GM23248 (cell line): ENCODE measurements around the gene PPM1K. TPM values are rescaled to one million over a fixed set of nuclear protein-coding genes. Genes with fewer than 3 reads are reported as not detected.

Source experiments
- DNase-seq: peaks from one replicate; pipeline ENCODE4 v3.0.0-alpha.2; 2015
- H2AFZ ChIP-seq: fragments of 200-600 bp; sonication (generic); 2 replicates; pipeline ENCODE4 v1.6.1; 2016; ENCODE audit warnings: antibody characterized with exemption
- H3F3A ChIP-seq: fragments of 200-600 bp; sonication (generic); 2 replicates; pipeline ENCODE4 v1.6.1; 2016; ENCODE audit warnings: mild to moderate bottlenecking, antibody characterized with exemption, mixed run types; ENCODE audit not compliant: insufficient read depth
- H3K27ac ChIP-seq: fragments of 200-600 bp; sonication (generic); 2 replicates; pipeline ENCODE4 v1.5.1; 2016; ENCODE audit warnings: mild to moderate bottlenecking
- H3K27me3 ChIP-seq: fragments of 200-600 bp; sonication (generic); replicated peaks from 2 replicates; pipeline ENCODE4 v1.6.1; 2016; ENCODE audit warnings: mild to moderate bottlenecking; ENCODE audit not compliant: insufficient read depth
- H3K36me3 ChIP-seq: fragments of 200-600 bp; sonication (generic); 2 replicates; pipeline ENCODE4 v1.6.1; 2016; ENCODE audit warnings: low read depth, mild to moderate bottlenecking
- H3K4me1 ChIP-seq: fragments of 200-600 bp; sonication (generic); 2 replicates; pipeline ENCODE4 v1.6.1; 2016; ENCODE audit warnings: mild to moderate bottlenecking; ENCODE audit not compliant: insufficient read depth
- H3K4me2 ChIP-seq: fragments of 200-600 bp; sonication (generic); one replicate; pipeline ENCODE4 v1.6.1; 2016; ENCODE audit warnings: mild to moderate bottlenecking; ENCODE audit not compliant: unreplicated experiment
- H3K4me3 ChIP-seq: fragments of 200-600 bp; sonication (generic); 2 replicates; pipeline ENCODE4 v1.5.1; 2016; ENCODE audit warnings: mild to moderate bottlenecking
- H3K79me2 ChIP-seq: fragments of 200-600 bp; sonication (generic); 2 replicates; pipeline ENCODE4 v1.6.1; 2016; ENCODE audit warnings: mild to moderate bottlenecking; ENCODE audit not compliant: insufficient read depth
- H3K9ac ChIP-seq: fragments of 200-600 bp; sonication (generic); 2 replicates; pipeline ENCODE4 v1.6.1; 2016; ENCODE audit warnings: mild to moderate bottlenecking
- H3K9me2 ChIP-seq: fragments of 200-600 bp; sonication (generic); 2 replicates; pipeline ENCODE4 v1.6.1; 2016; ENCODE audit warnings: mixed run types, mild to moderate bottlenecking, moderate library complexity; ENCODE audit not compliant: insufficient read depth
- H3K9me3 ChIP-seq: fragments of 200-600 bp; sonication (generic); one replicate; pipeline ENCODE4 v1.6.1; 2017; ENCODE audit warnings: low read depth
- H4K20me1 ChIP-seq: fragments of 200-600 bp; sonication (generic); 2 replicates; pipeline ENCODE4 v1.6.0; 2016; ENCODE audit not compliant: insufficient read depth
- EZH2 ChIP-seq: fragments of 200-600 bp; sonication (generic); IDR thresholded peaks from 2 replicates; pipeline ENCODE4 v1.6.1; 2018; ENCODE audit warnings: antibody characterized with exemption, mild to moderate bottlenecking; ENCODE audit not compliant: insufficient read depth, poor library complexity, severe bottlenecking
- EZH2phosphoT487 ChIP-seq: fragments of 200-600 bp; sonication (generic); IDR thresholded peaks from 2 replicates; pipeline ENCODE4 v1.6.1; 2018; ENCODE audit warnings: antibody characterized with exemption, moderate library complexity, mild to moderate bottlenecking, low read depth; ENCODE audit not compliant: insufficient read depth
- WGBS, 2 experiments: methylation state at CpG; one replicate each; pipeline ENCODE4 v1.1.6; 2015 to 2017; ENCODE audit warnings: low lambda C conversion rate in 2 of 2, low coverage in 1 of 2; ENCODE audit errors: missing lambda C conversion rate in 2 of 2; 5-methylcytosine and 5-hydroxymethylcytosine counted together
- in situ Hi-C: fragments of 300-500 bp; cut with MboI; formaldehyde crosslinking; loops from 2 replicates; pipeline ENCODE4 v1.15.0; 2020
- polyA plus RNA-seq: library from polyadenylated mRNA; unstranded; fragments of >200 nt; fragmentation: Nextera tagmentation; extraction: Ambion mirVana; gene quantifications from 2 replicates; pipeline ENCODE4 v1.2.1, GENCODE V29; 2016
- total RNA-seq: library from RNA; depleted of rRNA; stranded (reverse); fragments of >200 nt; shearing (Covaris generic); gene quantifications from 2 replicates; pipeline ENCODE4 v1.2.3, GENCODE V29; 2014

The PPM1K gene
- total and polyA plus RNA-seq, 2 experiments from 2014 or later: 4.3 to 8.2 TPM

- in situ Hi-C loops: no loop called here
- 72 to 80% methylated on average over 10 to 13 of the region's 13 CpGs for WGBS, 2 experiments
- H4K20me1 ChIP-seq: no peaks in the 10 kb centered on the region
- no peak for TF ChIP-seq EZH2
- no peak for TF ChIP-seq EZH2phosphoT487
- no peaks in the 10 kb centered on the region for H3K27me3 ChIP-seq
- no peaks in the 10 kb centered on the region for H3K4me1 ChIP-seq
- no peak overlapping the region for H3K27ac ChIP-seq
- no peak overlapping the region for H2AFZ ChIP-seq
- DNase-seq: no peak
- no peaks in the 10 kb centered on the region for H3K9me3 ChIP-seq
- no peaks in the 10 kb centered on the region for H3K36me3 ChIP-seq
- H3K4me3 ChIP-seq: no peak overlapping the region
- no peaks in the 10 kb centered on the region for H3K9me2 ChIP-seq
- H3K9ac ChIP-seq: no peak overlapping the region
- H3K79me2 ChIP-seq: no peaks in the 10 kb centered on the region
- no peak overlapping the region for H3K4me2 ChIP-seq
- no peaks in the 10 kb centered on the region for H3F3A ChIP-seq
These were observed 40.3 kb downstream of the PPM1K start for GRCh38 chr4:88244056-88244455.

- Histone ChIP-seq H3K79me2 (no peaks in the 10 kb centered on the region), H3F3A (no peaks in the 10 kb centered on the region), H3K9me2 (no peaks in the 10 kb centered on the region), H3K36me3 (no peaks in the 10 kb centered on the region), H3K27ac (no peak overlapping the region), H3K9me3 (no peaks in the 10 kb centered on the region), H3K9ac (no peak overlapping the region), H2AFZ (no peak overlapping the region), H4K20me1 (no peaks in the 10 kb centered on the region), H3K27me3 (no peaks in the 10 kb centered on the region), H3K4me2 (no peak overlapping the region), H3K4me3 (no peak overlapping the region), H3K4me1 (no peaks in the 10 kb centered on the region)
- WGBS, 2 experiments: 47 to 52% methylated on average over 1 of the region's 1 CpG
- DNase-seq: no peak
- no peak for TF ChIP-seq EZH2phosphoT487
- no peak for TF ChIP-seq EZH2
- in situ Hi-C loops: no loop called here
These were observed 42.2 kb downstream of the PPM1K start for GRCh38 chr4:88242144-88242543.

- WGBS, 2 experiments: 33 to 43% methylated on average over 1 of the region's 1 CpG
- in situ Hi-C loops: no loop called here
- H3K27me3 ChIP-seq: no peaks in the 10 kb centered on the region
These were observed 44.1 kb downstream of the PPM1K start for GRCh38 chr4:88240297-88240714.

GRCh38 chr4:88230969-88231771 is 53.2 kb downstream of the PPM1K start:
- Histone ChIP-seq H3K4me2 (peak overlapping the region; percentile 97), H3K9ac (peak overlapping the region; percentile 66), H3F3A (no peaks in the 10 kb centered on the region), H3K9me3 (no peaks in the 10 kb centered on the region), H3K27ac (0 out of 2 replicates have a peak overlapping the region, but pooled peaks have one; percentile 6), H3K9me2 (no peaks in the 10 kb centered on the region), H3K4me3 (peak overlapping the region; percentile 74), H3K27me3 (no peaks in the 10 kb centered on the region), H2AFZ (peak overlapping the region; percentile 98), H4K20me1 (no peaks in the 10 kb centered on the region), H3K4me1 (peaks cover 5% of the 10 kb centered on the region; the same call in 1 of the 2 replicates), H3K36me3 (no peaks in the 10 kb centered on the region), H3K79me2 (no peaks in the 10 kb centered on the region)
- in situ Hi-C loops: no loop called here
- TF ChIP-seq EZH2phosphoT487: no peak
- no peak for TF ChIP-seq EZH2
- peak; percentile 47 for DNase-seq
- WGBS, 2 experiments: 4% methylated on average over 14 of the region's 14 CpGs

More at GRCh38 chr4:88240297-88240714, 44.1 kb downstream of the PPM1K start:
- no peak for TF ChIP-seq EZH2
- no peak for TF ChIP-seq EZH2phosphoT487
- Histone ChIP-seq H2AFZ (no peak overlapping the region), H3K9me2 (no peaks in the 10 kb centered on the region), H3K27ac (no peak overlapping the region), H3K9me3 (no peaks in the 10 kb centered on the region), H3K4me1 (no peaks in the 10 kb centered on the region), H3K4me3 (no peak overlapping the region), H3K9ac (no peak overlapping the region), H3F3A (no peaks in the 10 kb centered on the region), H3K4me2 (no peak overlapping the region), H3K36me3 (no peaks in the 10 kb centered on the region), H4K20me1 (no peaks in the 10 kb centered on the region), H3K79me2 (no peaks in the 10 kb centered on the region)
- peak; percentile 10 for DNase-seq
